Measurements from ENCODE around the gene REEP3. TPM values are rescaled to one million over a fixed set of nuclear protein-coding genes. Genes with fewer than 3 reads are reported as not detected.

Gene REEP3
- total and polyA plus RNA-seq, 8 donors: 7.3 to 90.4 (median 30.3) TPM

DNA sequence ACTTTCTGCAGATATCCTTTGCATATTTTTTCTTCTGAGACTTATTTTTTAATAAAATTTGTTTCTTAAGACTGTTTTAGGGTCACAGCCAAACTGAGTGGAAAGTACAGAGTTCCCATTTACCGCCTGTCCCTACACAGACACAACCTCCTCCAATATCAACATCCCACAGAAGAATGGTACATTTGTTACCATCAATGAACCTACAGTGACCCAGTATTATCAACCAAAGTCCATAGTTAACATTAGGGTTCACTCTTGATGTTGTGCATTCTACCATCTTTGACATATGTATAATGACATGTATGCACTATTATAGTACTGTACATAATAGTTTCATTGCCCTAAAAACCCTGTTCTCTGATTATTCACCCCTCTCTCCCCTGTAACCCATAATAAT, 14.6 kb upstream of the REEP3 start:
- peaks cover 5 to 40% (median 20%) of the 10 kb centered on the region in 4 donors for H3K4me1 ChIP-seq
- H3K27ac ChIP-seq: no peak overlapping the region
- WGBS, 5 donors: 85 to 96% (median 89%) methylated on average over 1 of the region's 1 CpG
- no peak for DNase-seq
- H3K4me3 ChIP-seq: no peak overlapping the region
- H3K27me3 ChIP-seq: no peaks in the 10 kb centered on the region
- no peaks in the 10 kb centered on the region for H3K36me3 ChIP-seq
- intact Hi-C loops (cut with DNase I; ENCODE audit: low total_unique reads): no loop called here
- no peaks in the 10 kb centered on the region for H3K9me3 ChIP-seq
- TF ChIP-seq, protein P1, sequence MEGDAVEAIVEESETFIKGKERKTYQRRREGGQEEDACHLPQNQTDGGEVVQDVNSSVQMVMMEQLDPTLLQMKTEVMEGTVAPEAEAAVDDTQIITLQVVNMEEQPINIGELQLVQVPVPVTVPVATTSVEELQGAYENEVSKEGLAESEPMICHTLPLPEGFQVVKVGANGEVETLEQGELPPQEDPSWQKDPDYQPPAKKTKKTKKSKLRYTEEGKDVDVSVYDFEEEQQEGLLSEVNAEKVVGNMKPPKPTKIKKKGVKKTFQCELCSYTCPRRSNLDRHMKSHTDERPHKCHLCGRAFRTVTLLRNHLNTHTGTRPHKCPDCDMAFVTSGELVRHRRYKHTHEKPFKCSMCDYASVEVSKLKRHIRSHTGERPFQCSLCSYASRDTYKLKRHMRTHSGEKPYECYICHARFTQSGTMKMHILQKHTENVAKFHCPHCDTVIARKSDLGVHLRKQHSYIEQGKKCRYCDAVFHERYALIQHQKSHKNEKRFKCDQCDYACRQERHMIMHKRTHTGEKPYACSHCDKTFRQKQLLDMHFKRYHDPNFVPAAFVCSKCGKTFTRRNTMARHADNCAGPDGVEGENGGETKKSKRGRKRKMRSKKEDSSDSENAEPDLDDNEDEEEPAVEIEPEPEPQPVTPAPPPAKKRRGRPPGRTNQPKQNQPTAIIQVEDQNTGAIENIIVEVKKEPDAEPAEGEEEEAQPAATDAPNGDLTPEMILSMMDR (IDR thresholded peaks at IDR 0.05): no peak
- TF ChIP-seq EP300 (IDR thresholded peaks at IDR 0.05): no peak

DNA sequence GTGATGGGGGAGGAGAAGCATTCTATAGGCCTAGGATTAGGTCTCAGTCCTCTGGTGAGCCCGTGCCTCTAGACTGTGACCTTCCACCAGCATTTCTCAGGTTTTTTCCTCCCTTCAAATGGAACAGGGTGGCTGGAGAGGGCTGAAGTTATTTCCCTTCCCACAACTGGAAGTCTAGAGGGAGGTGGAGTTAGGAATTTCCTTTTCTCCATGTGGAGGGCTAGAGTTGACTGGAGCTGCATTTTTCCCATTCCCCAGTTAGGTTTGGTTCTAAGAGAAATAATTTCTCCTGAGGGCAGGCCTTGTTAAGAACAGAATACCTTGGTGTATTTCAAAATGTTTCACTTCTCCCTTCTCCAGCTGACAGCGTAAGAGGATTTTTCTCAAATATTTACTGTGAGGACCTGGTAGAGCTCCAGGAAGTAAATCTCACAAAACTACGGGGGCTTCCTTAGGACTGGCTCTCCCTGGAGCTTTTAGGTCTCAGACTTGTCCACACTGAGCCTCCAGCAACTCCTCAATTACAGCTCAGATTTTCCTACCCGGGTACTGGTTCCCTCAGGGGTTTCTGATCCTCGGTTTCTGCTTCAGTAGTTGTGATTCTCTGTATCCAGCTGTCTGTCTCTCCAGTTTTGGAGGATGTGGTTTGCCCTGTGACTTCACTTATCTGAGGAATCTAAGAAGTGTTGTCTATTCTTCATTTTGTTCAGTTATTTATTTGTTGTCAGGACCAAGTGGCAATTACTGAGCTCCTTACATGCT, 6.0 kb upstream of the REEP3 start:
- intact Hi-C loops (cut with DNase I; ENCODE audit: low total_unique reads): no loop called here
- WGBS, 5 donors: 40 to 61% (median 53%) methylated on average over 5 of the region's 5 CpGs
- H3K27ac ChIP-seq: peak overlapping the region in 4 of 5 donors; percentile 18 to 74 (median 55)
- no peak overlapping the region for H3K4me3 ChIP-seq
- no peaks in the 10 kb centered on the region for H3K27me3 ChIP-seq
- DNase-seq: peak in 1 of 2 donors; percentile 14
- no peaks in the 10 kb centered on the region for H3K36me3 ChIP-seq
- peaks cover 19 to 64% (median 43%) of the 10 kb centered on the region in 4 donors for H3K4me1 ChIP-seq
- no peak for TF ChIP-seq POLR2A (IDR thresholded peaks at IDR 0.05)
- no peak for TF ChIP-seq POLR2AphosphoS5 (IDR thresholded peaks at IDR 0.05)
- TF ChIP-seq, protein P1 (IDR thresholded peaks at IDR 0.05): no peak
- no peak for TF ChIP-seq EP300 (IDR thresholded peaks at IDR 0.05)
- H3K9me3 ChIP-seq: peaks cover 0 to 3% (median 0%) of the 10 kb centered on the region in 4 donors

DNA sequence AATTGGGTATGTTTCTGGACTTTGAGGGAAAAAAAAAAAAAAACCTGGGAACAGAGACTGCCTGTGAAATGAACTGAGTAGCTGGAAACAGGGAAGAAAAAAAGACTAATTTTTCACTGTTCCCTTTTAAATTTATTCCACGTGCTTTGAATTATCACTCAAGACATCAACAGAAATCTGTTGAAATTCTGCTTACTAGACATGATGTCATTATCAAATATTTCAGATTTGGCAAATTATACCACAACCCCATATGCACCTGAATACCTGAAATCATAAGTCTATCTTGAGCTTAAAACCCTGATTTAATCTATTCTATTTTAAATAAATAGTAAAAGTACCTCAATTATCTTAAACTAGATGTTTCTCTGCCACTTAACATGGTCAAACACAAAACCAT, 5.0 kb upstream of the REEP3 start:
- Histone ChIP-seq H3K9me3 (peaks cover 0 to 3% (median 0%) of the 10 kb centered on the region in 4 donors), H3K36me3 (no peaks in the 10 kb centered on the region), H3K27ac (peak overlapping the region in 2 of 5 donors; percentile 60 to 74), H3K4me1 (peaks cover 25 to 72% (median 49%) of the 10 kb centered on the region in 4 donors), H3K4me3 (no peak overlapping the region), H3K27me3 (no peaks in the 10 kb centered on the region)
- intact Hi-C loops (cut with DNase I; ENCODE audit: low total_unique reads): no loop called here
- no peak for TF ChIP-seq EP300 (IDR thresholded peaks at IDR 0.05)
- TF ChIP-seq, protein P1 (IDR thresholded peaks at IDR 0.05): no peak
- WGBS, 5 donors: 74 to 93% (median 88%) methylated on average over 1 of the region's 1 CpG
- no peak for DNase-seq

DNA sequence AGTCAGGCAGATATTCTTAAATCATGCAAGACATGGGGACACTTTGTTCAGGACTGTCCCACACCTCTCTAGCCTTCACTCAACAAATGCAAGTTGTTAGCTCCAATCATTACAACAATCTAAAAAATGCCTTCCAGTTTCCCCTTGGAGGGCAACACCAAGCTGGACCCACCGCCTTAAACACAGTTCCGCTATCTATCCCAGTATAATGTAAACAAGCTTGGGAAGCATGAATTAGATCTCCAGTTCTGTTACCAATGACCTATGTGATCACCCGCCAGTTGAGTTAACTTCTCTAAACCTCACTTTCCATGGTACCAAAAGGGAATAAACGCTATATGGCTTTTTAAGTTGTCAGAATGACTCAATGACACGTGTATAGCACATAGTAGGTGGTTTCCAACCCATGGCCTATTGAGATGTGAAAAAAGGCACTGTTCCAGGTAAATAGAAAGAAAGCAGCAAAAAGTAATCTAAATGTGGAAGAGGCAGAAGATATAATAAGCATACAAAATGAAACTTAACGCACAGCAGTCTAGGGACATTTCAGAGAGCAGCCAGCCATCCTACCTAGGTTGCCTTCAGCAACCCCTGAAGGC, 2.4 kb upstream of the REEP3 start:
- Histone ChIP-seq H3K36me3 (no peaks in the 10 kb centered on the region), H3K4me3 (no peak overlapping the region), H3K27me3 (no peaks in the 10 kb centered on the region), H3K27ac (no peak overlapping the region), H3K4me1 (peaks cover 37 to 80% (median 57%) of the 10 kb centered on the region in 4 donors), H3K9me3 (no peaks in the 10 kb centered on the region)
- no peak for DNase-seq
- TF ChIP-seq POLR2AphosphoS5 (IDR thresholded peaks at IDR 0.05) (no peak), EP300 (IDR thresholded peaks at IDR 0.05) (no peak), POLR2A (IDR thresholded peaks at IDR 0.05) (no peak)
- TF ChIP-seq, protein P1 (IDR thresholded peaks at IDR 0.05): no peak
- 91 to 96% (median 92%) methylated on average over 6 of the region's 6 CpGs for WGBS, 5 donors
- intact Hi-C loops (cut with DNase I; ENCODE audit: low total_unique reads): no loop called here
